GM19463 (cell line): ENCODE results near the gene COG3.
"Not testable (repeated sequence)": the region's sequence is repeated elsewhere in the genome, so short reads cannot be mapped to it uniquely, and the experiment has no call there.

ENCODE experiments used
- ATAC-seq: cut with Tn5 transposase; IDR thresholded peaks from one replicate; pipeline ENCODE4 v1.9.1; 2021; ENCODE audit warnings: mild to moderate bottlenecking, moderate library complexity; ENCODE audit not compliant: unreplicated experiment

Gene COG3

DNA sequence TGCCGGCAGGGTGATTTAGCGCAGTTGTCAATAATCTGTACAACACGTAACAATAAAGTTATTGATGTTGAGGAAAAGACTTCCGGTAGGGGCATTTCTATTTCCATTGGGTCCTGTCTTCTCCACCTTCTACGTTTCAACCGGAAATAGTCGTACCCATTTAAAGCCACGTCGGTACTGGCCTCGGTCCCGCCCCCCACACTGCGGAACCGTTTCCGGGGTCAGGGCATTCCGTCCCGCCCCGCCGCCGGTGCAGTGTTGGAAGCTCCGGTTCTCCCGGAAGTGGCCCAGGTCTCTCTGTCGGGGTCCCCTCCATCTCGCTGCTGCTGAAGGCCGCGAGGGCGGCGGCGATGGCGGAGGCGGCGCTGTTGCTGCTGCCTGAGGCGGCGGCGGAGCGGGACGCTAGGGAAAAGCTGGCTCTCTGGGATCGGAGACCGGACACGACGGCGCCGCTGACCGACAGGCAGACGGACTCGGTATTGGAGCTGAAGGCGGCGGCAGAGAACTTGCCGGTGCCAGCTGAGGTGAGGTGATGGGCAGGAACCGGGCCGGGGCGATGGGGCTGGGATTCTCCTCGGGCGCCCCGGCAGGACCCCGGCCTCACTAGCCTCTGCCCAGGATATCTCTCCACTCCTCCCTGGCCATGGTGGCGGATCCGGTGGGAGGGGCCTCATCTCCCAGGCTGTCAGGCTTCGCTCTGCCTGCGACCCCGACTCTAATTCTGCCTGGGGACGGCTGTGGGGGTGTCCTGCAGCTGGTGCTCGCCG is at the start of gene COG3:
COG3 (plus strand) TSS at position 253 of the 767 bp plus-strand sequence; CDS start at position 351, 98 bp downstream.
- ATAC-seq = peak; percentile 96

GRCh38 chr13:45415112-45415511 is 49.6 kb upstream of the COG3 start:
- no peak for ATAC-seq

DNA sequence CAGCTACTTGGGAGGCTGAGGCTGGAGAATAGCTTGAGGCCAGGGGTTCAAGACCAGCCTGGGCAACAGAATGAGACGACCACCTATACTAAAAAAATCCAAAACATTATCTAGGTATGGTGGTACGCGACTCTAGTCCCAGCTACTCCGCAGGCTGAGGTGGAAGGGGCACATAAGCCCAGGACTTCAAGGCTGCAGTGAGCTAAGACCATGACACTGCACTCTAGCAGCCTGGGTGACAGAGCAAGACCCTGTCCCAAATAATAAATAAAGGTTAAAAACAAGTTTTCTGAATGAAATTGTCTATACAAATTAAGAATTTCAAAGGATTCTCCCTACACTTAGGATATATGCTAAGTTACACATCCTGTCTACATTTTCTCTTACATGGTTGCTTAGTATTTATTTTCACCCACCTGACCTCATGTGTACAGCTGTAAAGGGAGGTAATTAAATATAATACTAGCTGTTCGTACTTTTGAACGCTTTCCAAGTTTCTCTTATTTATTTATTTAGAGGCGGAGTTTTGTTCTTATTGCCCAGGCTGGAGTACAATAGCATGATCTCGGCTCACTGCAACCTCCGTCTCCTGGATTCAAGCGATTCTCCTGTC is 48.1 kb upstream of the COG3 start:
- no peak for ATAC-seq

DNA sequence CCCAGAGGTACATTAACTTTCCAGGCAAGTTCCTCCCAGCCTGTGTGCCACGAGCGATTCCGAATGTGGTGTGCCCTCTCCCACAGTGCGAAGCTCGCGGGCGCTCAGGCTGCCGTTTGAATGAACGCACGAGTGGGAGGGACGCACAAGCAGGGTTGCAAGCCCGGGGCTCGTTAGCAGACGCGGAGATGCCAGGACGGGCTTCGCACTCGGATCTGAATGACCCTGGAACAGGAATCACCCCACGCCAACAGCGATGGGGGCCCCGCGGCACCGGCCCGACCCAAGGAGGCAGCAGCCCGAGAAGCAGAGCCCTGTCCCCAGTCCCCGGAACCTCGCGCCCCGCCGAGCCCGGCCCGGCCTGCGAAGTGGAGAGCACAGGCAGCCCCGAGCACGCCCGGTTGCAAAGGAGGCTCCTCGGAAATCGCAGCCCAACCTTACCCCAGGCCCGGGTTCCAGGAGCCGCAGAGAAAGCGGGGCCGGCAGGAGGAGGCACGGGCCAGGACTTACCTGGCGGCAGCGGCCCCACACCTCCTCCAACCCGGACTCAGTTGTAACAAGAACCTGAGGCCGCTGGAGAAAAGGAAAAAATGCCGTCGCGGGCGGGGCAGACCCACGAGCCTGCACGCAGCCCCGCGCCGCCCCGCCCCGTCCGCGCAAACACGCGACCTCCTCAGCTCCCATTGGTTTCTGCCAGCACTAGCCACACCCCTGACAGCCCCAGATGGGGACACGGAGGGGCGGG is 46.8 kb upstream of the COG3 start, which contains the start of gene SLC25A30:
SLC25A30 (minus strand) TSS at position 584 of the 745 bp plus-strand sequence. CDS start 6,948 bp downstream, outside the sequence.
- peak; percentile 92 for ATAC-seq

DNA sequence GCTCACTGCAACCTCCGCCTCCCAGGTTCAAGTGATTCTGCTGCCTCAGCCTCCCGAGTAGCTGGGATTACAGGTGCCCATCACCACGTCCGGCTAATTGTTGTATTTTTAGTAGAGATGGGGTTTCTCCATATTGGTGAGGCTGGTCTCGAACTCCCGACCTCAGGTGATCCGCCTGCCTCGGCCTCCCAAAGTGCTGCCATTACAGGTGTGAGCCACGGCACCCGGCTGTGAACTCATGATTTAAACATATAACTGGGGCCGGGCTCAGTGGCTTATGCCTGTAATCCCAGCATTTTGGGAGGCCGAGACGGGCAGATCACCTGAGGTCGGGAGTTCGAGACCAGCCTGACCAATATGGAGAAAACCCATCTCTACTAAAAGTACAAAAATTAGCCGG is 45.4 kb upstream of the COG3 start:
- ATAC-seq = not testable (repeated sequence)

GRCh38 chr13:45419945-45420344 is 44.8 kb upstream of the COG3 start:
- no peak for ATAC-seq

DNA sequence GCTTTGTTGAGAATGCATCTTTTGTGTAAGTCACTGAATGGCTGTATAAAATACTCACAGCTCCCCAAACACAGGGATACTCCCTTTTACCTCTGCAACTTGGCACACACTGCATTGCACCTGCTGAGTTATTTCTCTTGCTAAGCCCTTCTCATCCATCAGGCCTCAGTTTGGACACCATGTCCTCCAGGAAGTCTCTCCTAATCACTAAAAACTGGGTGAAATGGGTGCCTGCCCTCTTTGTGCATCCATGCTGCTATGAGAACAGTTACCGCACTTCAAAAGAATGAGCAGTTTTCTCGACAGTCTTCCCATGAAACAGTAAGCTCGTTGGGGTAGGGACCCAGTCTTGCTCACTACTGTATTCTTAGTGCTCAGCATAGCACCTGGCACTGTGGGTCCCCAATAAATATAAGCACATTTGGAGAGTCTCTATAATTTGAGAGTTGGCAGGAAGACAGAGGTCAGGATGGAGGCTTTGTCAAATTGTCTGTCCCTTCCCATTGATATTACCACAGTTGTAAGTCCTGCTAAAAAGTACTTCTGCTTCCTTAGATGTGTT is 41.9 kb upstream of the COG3 start:
- ATAC-seq = no peak

DNA sequence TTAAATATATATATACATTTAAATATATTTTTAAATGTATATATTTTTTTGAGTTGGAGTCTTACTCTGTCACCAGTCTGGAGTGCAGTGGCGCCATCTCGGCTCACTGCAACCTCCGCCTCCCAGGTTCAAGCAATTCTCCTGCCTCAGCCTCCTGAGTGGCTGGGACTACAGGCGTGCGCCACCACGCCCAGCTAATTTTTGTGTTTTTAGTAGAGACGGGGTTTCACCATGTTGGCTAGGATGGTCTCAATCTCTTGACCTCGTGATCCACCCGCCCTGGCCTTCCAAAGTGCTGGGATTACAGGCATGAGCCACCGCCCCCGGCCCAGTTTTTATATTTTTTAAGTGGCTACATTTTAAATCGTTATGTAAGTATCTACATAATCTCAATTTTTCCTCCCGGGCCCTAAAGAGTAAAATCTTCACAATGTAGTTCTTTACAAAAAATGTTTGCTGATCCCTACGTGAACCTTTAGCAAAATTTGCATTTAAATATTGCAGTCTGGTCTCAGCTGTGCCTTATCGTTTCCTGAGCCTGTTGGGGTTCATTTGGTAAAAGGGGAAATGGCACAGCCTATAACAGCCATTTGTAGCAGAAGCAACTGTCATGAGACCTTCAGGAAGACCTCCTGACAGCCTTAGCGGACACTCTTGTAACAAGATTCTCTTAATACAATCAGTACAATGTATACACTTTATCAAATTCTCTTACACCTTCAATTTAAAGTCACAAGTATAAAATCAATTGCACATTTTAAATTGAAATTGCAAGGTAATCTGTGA is 38.5 kb upstream of the COG3 start:
- not testable (repeated sequence) for ATAC-seq

DNA sequence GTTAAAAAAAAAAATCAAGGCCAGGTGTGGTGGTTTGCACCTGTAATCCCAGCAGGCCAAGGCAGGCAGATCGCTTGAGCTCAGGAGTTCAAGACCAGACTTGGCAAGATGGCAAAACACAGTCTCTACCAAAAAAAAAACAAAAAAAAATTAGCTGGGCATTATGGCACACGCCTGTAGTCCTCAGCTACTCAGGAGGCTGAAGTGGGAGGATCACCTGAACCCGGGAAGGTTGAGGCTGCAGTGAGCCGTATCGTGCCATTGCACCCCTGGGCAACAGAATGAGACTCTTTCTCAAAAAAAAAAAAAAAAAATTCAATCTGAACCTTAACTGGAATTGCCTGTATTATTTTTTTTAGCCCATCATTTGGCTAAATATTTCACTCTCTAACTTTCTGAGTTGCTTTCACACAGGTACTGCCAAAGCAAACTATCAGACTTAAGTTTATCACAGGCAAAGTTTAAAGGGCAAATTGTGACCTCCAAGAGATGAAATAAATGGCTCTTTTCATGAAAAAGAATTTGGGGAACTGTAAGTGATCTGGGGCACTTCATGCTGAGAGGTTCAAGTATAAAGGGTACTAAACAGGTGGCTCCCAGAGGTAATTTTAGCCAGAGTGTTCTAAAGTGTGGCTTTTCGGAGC is 31.9 kb upstream of the COG3 start:
- no peak for ATAC-seq

DNA sequence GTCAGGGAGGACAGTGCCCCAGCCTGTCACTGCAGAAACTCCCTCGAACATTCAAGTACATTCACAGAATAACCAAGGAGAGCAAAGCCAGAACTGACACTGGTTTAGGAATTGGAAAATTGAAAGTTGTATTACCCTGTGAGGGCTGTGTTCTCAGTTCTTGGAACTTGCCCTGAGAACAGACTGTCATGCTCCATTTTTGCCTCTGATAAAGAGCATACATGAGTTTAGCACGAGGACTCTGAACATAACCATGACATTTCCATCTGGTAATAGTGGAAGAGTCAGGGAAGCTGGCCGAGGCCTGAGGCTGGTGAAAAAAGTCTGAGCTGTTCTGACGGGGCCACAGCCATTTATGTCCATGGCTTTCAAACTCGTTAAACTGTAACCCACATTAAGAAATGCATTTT is 31.4 kb upstream of the COG3 start:
- no peak for ATAC-seq

DNA sequence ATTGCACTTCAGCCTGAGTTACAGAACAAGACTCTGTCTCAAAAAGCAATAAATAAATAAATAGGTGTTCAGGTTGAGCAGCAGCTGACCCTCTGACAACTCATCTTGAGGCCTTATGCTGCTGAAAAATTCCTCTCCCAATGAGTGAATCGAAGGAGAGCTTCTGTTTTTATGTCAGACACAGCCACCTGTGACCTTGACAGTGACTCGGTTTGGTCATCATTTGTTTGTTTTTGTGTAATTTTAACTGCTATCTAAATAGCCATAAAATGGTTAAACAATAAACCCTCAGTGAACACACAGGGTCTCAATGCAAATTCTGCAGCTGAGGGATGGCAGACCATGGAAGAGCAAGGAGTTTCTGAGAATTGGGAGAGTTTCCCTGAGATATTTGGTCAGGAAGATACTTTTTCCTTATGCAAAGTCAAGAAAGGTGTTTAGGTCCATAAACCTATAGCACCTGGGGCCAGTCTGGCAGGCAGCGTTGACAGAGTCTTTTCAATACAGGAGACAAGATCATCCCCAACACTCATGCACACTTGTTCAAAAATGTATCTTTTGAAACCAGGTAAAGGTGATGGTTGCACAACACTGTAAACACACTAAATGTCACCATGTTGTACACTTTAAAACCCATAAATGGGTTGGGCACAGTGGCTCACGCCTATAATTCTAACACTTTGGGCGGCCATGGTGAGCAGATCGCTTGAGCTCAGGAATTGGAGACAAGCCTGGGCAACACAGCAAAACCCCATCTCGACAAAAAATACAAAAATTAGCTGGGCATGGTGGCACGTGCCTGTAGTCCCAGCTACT is 30.0 kb upstream of the COG3 start:
- no peak for ATAC-seq

DNA sequence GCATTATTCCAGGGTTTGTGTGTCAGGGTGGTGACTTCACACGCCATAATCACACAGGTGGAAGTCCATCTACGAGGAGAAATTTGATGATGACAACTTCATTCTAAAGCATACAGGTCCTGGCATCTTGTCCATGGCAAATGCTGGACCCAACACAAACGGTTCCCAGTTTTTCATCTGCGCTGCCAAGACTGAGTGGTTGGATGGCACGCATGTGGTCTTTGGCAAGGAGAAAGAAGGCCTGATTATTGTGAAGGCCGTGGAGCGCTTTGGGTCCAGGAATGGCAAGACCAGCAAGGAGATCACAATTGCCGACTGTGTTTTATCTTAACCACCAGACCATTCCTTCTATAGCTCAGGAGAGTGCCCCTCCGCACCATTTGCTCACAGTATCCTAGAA is 28.4 kb upstream of the COG3 start:
- no peak for ATAC-seq

DNA sequence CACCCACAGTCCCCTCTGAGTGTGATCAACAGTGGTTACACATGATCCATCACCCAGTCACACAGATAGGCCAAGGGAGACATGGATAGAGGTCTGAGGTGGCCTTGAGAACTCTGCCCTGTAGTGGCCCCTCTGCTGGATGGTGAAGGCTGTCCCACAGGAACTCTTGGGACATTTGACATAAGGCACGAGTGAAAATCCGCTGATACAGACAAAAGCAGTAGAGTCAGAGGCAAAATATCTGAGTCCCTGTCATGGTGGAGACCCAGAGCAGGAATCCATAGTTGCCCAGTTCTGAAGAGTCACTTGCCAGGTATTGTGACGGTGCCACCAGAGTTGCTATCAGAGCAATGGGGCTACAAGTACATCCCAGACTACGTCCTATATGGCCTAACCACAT is 27.8 kb upstream of the COG3 start:
- ATAC-seq = no peak

DNA sequence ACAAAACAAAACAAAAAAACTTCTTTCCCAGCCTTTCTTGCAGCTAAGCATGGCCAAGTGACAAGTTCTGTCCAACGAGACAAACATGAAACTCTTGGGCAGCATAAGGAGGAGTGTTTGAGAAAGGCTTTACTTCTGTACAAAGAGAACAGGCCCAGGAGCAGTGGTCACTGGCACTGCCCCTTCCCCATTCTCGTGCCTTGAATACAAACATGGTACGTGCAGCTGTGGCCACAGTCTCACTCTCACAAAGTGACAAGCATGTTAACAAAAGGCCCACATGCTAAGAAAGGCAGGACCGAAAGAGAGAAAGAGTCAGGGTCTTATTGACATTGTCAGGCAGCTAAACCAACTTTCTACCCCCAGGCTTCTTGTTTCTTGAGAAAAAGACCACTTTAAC is 26.8 kb upstream of the COG3 start:
- no peak for ATAC-seq

GRCh38 chr13:45439008-45439407 is 25.7 kb upstream of the COG3 start:
- ATAC-seq = no peak

DNA sequence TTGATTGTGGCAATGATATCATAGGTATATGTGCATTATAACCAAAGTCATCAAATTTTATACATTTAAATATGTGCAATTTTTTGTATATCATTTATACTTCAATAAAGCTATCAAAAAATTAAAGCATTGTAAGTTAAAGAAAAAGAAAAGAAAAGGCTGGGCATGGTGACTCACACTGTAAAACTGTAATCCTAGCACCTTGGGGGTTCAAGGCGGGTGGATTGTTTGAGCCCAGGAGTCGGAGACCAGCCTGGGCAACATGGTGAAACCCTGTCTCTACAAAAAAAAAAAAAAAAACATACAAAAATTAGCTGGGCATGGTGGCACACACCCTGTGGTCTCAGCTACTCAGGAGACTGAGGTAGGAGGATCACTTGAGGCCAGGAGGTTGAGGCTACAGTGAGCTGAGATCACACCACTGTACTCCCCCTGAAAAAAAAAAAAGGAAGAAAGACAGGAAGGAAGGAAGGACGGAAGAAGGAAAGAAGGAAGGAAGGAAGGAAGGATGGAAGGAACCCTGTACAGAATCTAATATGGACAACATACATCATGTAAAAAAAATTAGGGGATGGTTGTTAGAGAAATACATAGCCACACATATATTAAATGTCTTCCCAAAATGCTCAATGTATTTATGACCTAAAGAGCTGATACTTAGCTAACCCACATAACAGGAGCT is 24.8 kb upstream of the COG3 start:
- no peak for ATAC-seq

DNA sequence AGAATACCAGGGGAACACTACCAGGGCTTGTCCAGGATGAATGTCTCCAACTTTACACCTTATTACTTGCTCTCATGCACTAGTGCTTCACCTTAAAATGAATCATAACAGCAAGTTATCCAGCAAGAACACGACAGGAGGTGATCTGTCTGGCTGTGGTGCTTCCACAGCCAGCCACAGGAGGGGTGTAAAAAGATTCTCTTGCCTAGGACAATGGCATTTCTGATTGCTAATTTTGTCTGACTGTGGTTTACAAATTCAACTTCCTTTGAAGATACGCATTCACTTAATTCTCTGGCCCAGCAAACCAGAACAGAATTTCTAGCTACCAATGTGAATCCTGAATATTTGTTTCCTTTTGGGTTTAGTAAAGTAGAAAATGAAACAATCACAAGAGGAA is 23.1 kb upstream of the COG3 start:
- peak; percentile 70 for ATAC-seq

DNA sequence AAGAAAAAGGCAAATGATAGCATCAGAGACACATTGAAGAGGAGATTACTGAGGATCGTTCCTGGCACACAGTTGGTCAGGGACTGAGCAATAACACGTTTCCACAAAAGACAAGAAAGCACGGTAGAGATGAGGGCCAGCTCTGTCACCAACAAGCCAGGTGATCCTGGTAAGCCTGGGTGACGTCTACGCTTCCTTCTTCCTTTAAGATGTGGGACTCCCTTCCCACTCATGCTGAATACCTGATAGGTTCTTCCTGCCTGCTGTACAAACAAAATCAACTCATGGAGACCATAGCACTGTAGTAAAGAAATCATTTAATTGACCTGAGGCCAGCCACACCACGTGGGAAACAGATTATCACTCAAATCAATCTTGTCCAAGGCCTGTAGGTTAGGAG is 19.7 kb upstream of the COG3 start:
- no peak for ATAC-seq

DNA sequence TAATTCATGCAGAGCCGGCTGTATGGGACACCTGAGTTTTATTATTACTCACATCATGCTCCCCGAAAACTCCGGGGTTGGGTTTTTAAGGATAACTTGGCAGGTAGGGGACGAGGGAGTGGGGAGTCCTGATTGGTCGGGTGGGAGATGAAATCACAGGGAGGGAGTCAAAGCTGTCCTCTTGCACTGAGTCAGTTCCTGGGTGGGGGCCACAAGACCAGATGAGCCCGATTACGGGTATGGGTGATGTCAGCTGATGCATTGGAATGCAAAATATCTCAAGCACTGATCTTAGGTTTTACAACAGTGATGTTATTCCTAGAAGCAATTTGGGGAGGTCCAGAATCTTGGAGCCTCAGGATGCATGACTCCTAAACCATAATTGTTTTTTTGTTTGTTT is 18.6 kb upstream of the COG3 start:
- ATAC-seq = no peak
